Neural progenitor cell (in vitro differentiated cells): ENCODE data around the gene SLC30A3.

Source experiments
- EZH2 ChIP-seq: fragments of 200-600 bp; sonication (generic); IDR thresholded peaks from 2 replicates; pipeline ENCODE4 v1.6.1; 2017; ENCODE audit warnings: antibody characterized with exemption, mild to moderate bottlenecking, moderate library complexity
- EZH2phosphoT487 ChIP-seq: fragments of 200-600 bp; sonication (generic); IDR thresholded peaks from 2 replicates; pipeline ENCODE4 v1.6.1; 2017; ENCODE audit warnings: antibody characterized with exemption
- TF ChIP-seq, protein P1 (sequence below): fragments of 200-600 bp; sonication (generic); IDR thresholded peaks from 2 replicates; pipeline ENCODE4 v1.5.1; 2017; ENCODE audit warnings: antibody characterized with exemption, mild to moderate bottlenecking

DNA sequence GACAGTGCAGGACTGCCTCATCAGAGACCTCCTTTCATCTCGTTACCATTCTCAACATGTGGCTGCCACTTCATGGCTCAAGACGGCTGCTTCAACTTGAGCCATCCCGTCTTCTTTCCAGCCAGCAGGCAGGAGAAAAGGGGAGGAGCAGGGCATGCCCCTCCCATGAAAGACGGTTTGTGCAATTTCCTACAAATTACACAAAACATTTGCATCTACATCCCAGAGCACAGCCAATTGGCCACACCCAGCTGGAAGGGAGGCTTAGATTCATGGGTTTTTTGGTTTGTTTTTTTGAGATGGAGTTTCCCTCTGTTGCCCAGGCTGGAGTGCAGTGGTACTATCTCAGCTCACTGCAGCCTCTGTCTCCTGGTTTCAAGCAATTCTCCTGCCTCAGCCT, 33.6 kb upstream of the SLC30A3 start:
- TF ChIP-seq, protein P1, sequence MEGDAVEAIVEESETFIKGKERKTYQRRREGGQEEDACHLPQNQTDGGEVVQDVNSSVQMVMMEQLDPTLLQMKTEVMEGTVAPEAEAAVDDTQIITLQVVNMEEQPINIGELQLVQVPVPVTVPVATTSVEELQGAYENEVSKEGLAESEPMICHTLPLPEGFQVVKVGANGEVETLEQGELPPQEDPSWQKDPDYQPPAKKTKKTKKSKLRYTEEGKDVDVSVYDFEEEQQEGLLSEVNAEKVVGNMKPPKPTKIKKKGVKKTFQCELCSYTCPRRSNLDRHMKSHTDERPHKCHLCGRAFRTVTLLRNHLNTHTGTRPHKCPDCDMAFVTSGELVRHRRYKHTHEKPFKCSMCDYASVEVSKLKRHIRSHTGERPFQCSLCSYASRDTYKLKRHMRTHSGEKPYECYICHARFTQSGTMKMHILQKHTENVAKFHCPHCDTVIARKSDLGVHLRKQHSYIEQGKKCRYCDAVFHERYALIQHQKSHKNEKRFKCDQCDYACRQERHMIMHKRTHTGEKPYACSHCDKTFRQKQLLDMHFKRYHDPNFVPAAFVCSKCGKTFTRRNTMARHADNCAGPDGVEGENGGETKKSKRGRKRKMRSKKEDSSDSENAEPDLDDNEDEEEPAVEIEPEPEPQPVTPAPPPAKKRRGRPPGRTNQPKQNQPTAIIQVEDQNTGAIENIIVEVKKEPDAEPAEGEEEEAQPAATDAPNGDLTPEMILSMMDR = no peak
- TF ChIP-seq EZH2phosphoT487 (no peak), EZH2 (no peak)
